Transverse colon (tissue), 3 donors: Measurements from ENCODE around the gene DCHS2.

ENCODE experiments used
- CTCF ChIP-seq, 5 experiments: fragments of 200-600 bp in 3 of 5; fragments of 450-650 bp in 2 of 5; sonication (generic) in 3 of 5; IDR thresholded peaks; 1 replicate in 2 of 5; 2 replicates in 3 of 5; pipeline ENCODE4 v1.5.1; 2016 to 2017; ENCODE audit warnings: antibody characterized with exemption in 5 of 5, inconsistent platforms in 3 of 5, mild to moderate bottlenecking in 2 of 5, moderate library complexity in 1 of 5
- POLR2A ChIP-seq: fragments of 450-650 bp; IDR thresholded peaks from one replicate; pipeline ENCODE4 v1.6.1; 2016; ENCODE audit warnings: antibody characterized with exemption, mild to moderate bottlenecking, moderate library complexity

GRCh38 chr4:154472858-154473257, 18.7 kb downstream of the DCHS2 start:
- TF ChIP-seq CTCF (IDR thresholded peaks at IDR 0.05): no peak
- TF ChIP-seq POLR2A: no peak
